HepG2 (cell line): Measurements from ENCODE around the gene MYORG. TPM values are rescaled to one million over a fixed set of nuclear protein-coding genes. Genes with fewer than 3 reads are reported as not detected.

Experiments used
- GATAD2A ChIP-seq: IDR thresholded peaks from 2 replicates; pipeline ENCODE4 v1.6.1; 2016
- HDAC1 ChIP-seq: sonication (generic); formaldehyde crosslinking; IDR thresholded peaks from 2 replicates; pipeline ENCODE4 v1.5.1; 2020; ENCODE audit warnings: mild to moderate bottlenecking, missing genetic modification reagents
- HES4 ChIP-seq: sonication (generic); formaldehyde crosslinking; IDR thresholded peaks from 2 replicates; pipeline ENCODE4 v1.9.0; 2021; ENCODE audit warnings: mild to moderate bottlenecking, missing genetic modification reagents, borderline replicate concordance
- ISL2 ChIP-seq: sonication (generic); formaldehyde crosslinking; IDR thresholded peaks from 2 replicates; pipeline ENCODE4 v1.5.0; 2020; ENCODE audit warnings: missing genetic modification reagents
- KDM5B ChIP-seq: sonication (generic); formaldehyde crosslinking; IDR thresholded peaks from 2 replicates; pipeline ENCODE4 v1.4.0; 2020; ENCODE audit warnings: missing genetic modification reagents, mild to moderate bottlenecking, borderline replicate concordance
- KLF6 ChIP-seq: IDR thresholded peaks from 2 replicates; pipeline ENCODE4 v1.8.0; 2016; ENCODE audit warnings: missing biosample characterization, missing genetic modification reagents
- NFRKB ChIP-seq: fragments of 450-650 bp; IDR thresholded peaks from 2 replicates; pipeline ENCODE4 v1.6.1; 2017
- NR0B2 ChIP-seq: sonication (generic); formaldehyde crosslinking; IDR thresholded peaks from 2 replicates; pipeline ENCODE4 v1.4.0; 2020; ENCODE audit warnings: mild to moderate bottlenecking, missing genetic modification reagents
- PAX8 ChIP-seq: sonication (generic); formaldehyde crosslinking; IDR thresholded peaks from 2 replicates; pipeline ENCODE4 v1.8.0; 2022; ENCODE audit warnings: mild to moderate bottlenecking, missing genetic modification reagents, borderline replicate concordance
- RAD51 ChIP-seq: fragments of 450-650 bp; IDR thresholded peaks from 2 replicates; pipeline ENCODE4 v1.6.1; 2016; ENCODE audit warnings: borderline replicate concordance
- SIN3A ChIP-seq: IDR thresholded peaks from 2 replicates; pipeline ENCODE4 v1.6.1; 2011; ENCODE audit warnings: low read depth, mild to moderate bottlenecking, control low read depth, low read length, borderline replicate concordance
- SP5 ChIP-seq: IDR thresholded peaks from 2 replicates; pipeline ENCODE4 v1.6.1; 2016; ENCODE audit warnings: low read depth, borderline replicate concordance
- TCF7 ChIP-seq: sonication (generic); IDR thresholded peaks from 2 replicates; pipeline ENCODE4 v1.6.1; 2016; ENCODE audit warnings: antibody characterized with exemption, low read depth
- ZMYM4 ChIP-seq: sonication (generic); formaldehyde crosslinking; IDR thresholded peaks from 2 replicates; pipeline ENCODE4 v1.8.1; 2023; ENCODE audit warnings: mild to moderate bottlenecking, missing genetic modification reagents
- ZNF256 ChIP-seq: sonication (generic); formaldehyde crosslinking; conservative IDR thresholded peaks from 2 replicates; pipeline ENCODE4 v1.4.0; 2020; ENCODE audit warnings: missing genetic modification reagents
- ZNF296 ChIP-seq: sonication (generic); formaldehyde crosslinking; conservative IDR thresholded peaks from 2 replicates; pipeline ENCODE4 v1.5.0; 2020; ENCODE audit warnings: mild to moderate bottlenecking, missing genetic modification reagents
- ZNF513 ChIP-seq: sonication (generic); formaldehyde crosslinking; conservative IDR thresholded peaks from 2 replicates; pipeline ENCODE4 v1.5.0; 2020; ENCODE audit warnings: missing genetic modification reagents
- ZNF607 ChIP-seq: sonication (generic); formaldehyde crosslinking; IDR thresholded peaks from 2 replicates; pipeline ENCODE4 v1.5.1; 2020; ENCODE audit warnings: missing genetic modification reagents, mild to moderate bottlenecking, borderline replicate concordance
- ZNF672 ChIP-seq: sonication (generic); formaldehyde crosslinking; IDR thresholded peaks from 2 replicates; pipeline ENCODE4 v1.8.1; 2022; ENCODE audit warnings: missing genetic modification reagents
- ZNF674 ChIP-seq: sonication (generic); formaldehyde crosslinking; IDR thresholded peaks from 2 replicates; pipeline ENCODE4 v1.5.0; 2020; ENCODE audit warnings: low read depth, mild to moderate bottlenecking, missing genetic modification reagents
- ZNF746 ChIP-seq: sonication (generic); formaldehyde crosslinking; IDR thresholded peaks from 2 replicates; pipeline ENCODE4 v1.8.0; 2022; ENCODE audit warnings: mild to moderate bottlenecking, missing genetic modification reagents
- polyA plus RNA-seq, 8 experiments: library from polyadenylated mRNA; depleted of rRNA in 3 of 8; stranded (reverse) in 7 of 8; unstranded in 1 of 8; fragments of >200 nt; fragmentation: Illumina TruSeq in 4 of 8; extraction: Trizol in 4 of 8; gene quantifications; 2 replicates each; pipeline versions ENCODE4 v1.2.1 to v1.2.3, GENCODE V29; 2011 to 2016; ENCODE audit warnings: low read depth in 4 of 8, missing spikeins in 1 of 8, mixed read lengths in 1 of 8; ENCODE audit not compliant: insufficient read depth in 1 of 8
- total RNA-seq, 5 experiments: library from RNA; depleted of rRNA; stranded (reverse); fragments of >200 nt; fragmentation: Illumina TruSeq; extraction: Trizol; gene quantifications; 2 replicates each; pipeline ENCODE4 v1.2.3, GENCODE V29; 2016; ENCODE audit warnings: low read depth in 1 of 5
- TF ChIP-seq, protein P1 (sequence below): sonication (generic); formaldehyde crosslinking; IDR thresholded peaks from 2 replicates; pipeline ENCODE4 v1.5.1; 2020; ENCODE audit warnings: mild to moderate bottlenecking, missing genetic modification reagents, borderline replicate concordance
- TF ChIP-seq, protein P2 (sequence below): sonication (generic); formaldehyde crosslinking; IDR thresholded peaks from 2 replicates; pipeline ENCODE4 v1.9.0; 2021; ENCODE audit warnings: missing genetic modification reagents, borderline replicate concordance

Gene MYORG
- total and polyA plus RNA-seq, 2 of the 13 experiments (the other 11 are each of a cell fraction or from before 2014, with no cell fraction given), result 11.1 to 22.4 TPM

DNA sequence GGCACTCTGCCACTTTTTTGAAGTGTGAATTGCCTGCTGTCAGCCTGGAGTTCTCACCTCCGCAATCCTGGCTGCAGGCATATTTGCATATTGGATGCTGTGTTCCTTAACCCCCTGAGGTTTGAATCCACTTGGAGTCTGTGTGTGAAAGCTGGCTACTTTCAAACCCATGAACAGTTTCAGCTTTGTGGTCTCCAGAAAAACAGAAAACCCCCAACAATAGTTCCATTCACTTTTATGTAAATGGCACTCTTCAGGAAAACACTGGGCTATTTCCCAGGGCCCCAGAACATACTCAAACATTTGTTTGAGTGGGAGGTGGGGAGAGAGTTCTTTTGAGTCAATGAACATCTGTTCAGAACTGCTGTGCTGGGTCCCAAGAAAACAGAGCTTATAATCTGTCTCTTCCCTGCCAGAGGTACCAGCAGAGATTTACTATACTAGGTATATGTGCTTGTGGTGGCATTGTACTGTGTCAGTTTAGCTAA lies 42.3 kb downstream of the MYORG start (continued):
- TF ChIP-seq, protein P1, sequence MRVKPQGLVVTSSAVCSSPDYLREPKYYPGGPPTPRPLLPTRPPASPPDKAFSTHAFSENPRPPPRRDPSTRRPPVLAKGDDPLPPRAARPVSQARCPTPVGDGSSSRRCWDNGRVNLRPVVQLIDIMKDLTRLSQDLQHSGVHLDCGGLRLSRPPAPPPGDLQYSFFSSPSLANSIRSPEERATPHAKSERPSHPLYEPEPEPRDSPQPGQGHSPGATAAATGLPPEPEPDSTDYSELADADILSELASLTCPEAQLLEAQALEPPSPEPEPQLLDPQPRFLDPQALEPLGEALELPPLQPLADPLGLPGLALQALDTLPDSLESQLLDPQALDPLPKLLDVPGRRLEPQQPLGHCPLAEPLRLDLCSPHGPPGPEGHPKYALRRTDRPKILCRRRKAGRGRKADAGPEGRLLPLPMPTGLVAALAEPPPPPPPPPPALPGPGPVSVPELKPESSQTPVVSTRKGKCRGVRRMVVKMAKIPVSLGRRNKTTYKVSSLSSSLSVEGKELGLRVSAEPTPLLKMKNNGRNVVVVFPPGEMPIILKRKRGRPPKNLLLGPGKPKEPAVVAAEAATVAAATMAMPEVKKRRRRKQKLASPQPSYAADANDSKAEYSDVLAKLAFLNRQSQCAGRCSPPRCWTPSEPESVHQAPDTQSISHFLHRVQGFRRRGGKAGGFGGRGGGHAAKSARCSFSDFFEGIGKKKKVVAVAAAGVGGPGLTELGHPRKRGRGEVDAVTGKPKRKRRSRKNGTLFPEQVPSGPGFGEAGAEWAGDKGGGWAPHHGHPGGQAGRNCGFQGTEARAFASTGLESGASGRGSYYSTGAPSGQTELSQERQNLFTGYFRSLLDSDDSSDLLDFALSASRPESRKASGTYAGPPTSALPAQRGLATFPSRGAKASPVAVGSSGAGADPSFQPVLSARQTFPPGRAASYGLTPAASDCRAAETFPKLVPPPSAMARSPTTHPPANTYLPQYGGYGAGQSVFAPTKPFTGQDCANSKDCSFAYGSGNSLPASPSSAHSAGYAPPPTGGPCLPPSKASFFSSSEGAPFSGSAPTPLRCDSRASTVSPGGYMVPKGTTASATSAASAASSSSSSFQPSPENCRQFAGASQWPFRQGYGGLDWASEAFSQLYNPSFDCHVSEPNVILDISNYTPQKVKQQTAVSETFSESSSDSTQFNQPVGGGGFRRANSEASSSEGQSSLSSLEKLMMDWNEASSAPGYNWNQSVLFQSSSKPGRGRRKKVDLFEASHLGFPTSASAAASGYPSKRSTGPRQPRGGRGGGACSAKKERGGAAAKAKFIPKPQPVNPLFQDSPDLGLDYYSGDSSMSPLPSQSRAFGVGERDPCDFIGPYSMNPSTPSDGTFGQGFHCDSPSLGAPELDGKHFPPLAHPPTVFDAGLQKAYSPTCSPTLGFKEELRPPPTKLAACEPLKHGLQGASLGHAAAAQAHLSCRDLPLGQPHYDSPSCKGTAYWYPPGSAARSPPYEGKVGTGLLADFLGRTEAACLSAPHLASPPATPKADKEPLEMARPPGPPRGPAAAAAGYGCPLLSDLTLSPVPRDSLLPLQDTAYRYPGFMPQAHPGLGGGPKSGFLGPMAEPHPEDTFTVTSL (CRISPR knock-in tag), result no peak
- TF ChIP-seq SP5 (CRISPR knock-in tag), result peak; percentile 58; the same call in 1 of the 2 replicates
- no peak for TF ChIP-seq ZNF674 (CRISPR knock-in tag)
- 0 out of 2 replicates have a peak, but pooled peaks have one; percentile 47 for TF ChIP-seq ISL2 (CRISPR knock-in tag)
- TF ChIP-seq ZNF296 (CRISPR knock-in tag), result no peak
- no peak for TF ChIP-seq PAX8 (CRISPR knock-in tag)
- peak; percentile 28; the same call in 1 of the 2 replicates for TF ChIP-seq GATAD2A (CRISPR knock-in tag)
- no peak for TF ChIP-seq ZNF607 (CRISPR knock-in tag)
- TF ChIP-seq TCF7, result no peak
- no peak for TF ChIP-seq NFRKB
- TF ChIP-seq NR0B2 (CRISPR knock-in tag), result no peak
- no peak for TF ChIP-seq ZNF672 (CRISPR knock-in tag)
- TF ChIP-seq, protein P2, sequence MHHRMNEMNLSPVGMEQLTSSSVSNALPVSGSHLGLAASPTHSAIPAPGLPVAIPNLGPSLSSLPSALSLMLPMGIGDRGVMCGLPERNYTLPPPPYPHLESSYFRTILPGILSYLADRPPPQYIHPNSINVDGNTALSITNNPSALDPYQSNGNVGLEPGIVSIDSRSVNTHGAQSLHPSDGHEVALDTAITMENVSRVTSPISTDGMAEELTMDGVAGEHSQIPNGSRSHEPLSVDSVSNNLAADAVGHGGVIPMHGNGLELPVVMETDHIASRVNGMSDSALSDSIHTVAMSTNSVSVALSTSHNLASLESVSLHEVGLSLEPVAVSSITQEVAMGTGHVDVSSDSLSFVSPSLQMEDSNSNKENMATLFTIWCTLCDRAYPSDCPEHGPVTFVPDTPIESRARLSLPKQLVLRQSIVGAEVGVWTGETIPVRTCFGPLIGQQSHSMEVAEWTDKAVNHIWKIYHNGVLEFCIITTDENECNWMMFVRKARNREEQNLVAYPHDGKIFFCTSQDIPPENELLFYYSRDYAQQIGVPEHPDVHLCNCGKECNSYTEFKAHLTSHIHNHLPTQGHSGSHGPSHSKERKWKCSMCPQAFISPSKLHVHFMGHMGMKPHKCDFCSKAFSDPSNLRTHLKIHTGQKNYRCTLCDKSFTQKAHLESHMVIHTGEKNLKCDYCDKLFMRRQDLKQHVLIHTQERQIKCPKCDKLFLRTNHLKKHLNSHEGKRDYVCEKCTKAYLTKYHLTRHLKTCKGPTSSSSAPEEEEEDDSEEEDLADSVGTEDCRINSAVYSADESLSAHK (CRISPR knock-in tag), result no peak
- no peak for TF ChIP-seq HDAC1 (CRISPR knock-in tag)
- TF ChIP-seq RAD51, result no peak
- TF ChIP-seq KDM5B, result no peak
- no peak for TF ChIP-seq ZMYM4
- no peak for TF ChIP-seq KLF6 (CRISPR knock-in tag)
- TF ChIP-seq ZNF513 (CRISPR knock-in tag), result no peak
- TF ChIP-seq ZNF256 (CRISPR knock-in tag), result no peak
- TF ChIP-seq SIN3A, result no peak
- no peak for TF ChIP-seq HES4 (CRISPR knock-in tag)
- TF ChIP-seq ZNF746, result no peak
